Lower leg skin (tissue), 3 donors: ENCODE measurements around the gene FOXO3B.
"Not testable (repeated sequence)": the region's sequence is repeated elsewhere in the genome, so short reads cannot be mapped to it uniquely, and the experiment has no call there.

ENCODE experiments used
- POLR2A ChIP-seq, 2 donors: fragments of 450-650 bp; IDR thresholded peaks; one replicate each; pipeline ENCODE4 v1.6.1; 2016 to 2017; ENCODE audit warnings: antibody characterized with exemption in 2 of 2, mild to moderate bottlenecking in 1 of 2, moderate library complexity in 1 of 2
- TF ChIP-seq, protein P1 (sequence below), 3 donors: fragments of 450-650 bp; IDR thresholded peaks; one replicate each; pipeline ENCODE4 v1.5.1; 2016; ENCODE audit warnings: antibody characterized with exemption in 3 of 3, mild to moderate bottlenecking in 3 of 3, moderate library complexity in 2 of 3

GRCh38 chr17:18650094-18650493, 32.0 kb downstream of the FOXO3B start:
- TF ChIP-seq, protein P1, sequence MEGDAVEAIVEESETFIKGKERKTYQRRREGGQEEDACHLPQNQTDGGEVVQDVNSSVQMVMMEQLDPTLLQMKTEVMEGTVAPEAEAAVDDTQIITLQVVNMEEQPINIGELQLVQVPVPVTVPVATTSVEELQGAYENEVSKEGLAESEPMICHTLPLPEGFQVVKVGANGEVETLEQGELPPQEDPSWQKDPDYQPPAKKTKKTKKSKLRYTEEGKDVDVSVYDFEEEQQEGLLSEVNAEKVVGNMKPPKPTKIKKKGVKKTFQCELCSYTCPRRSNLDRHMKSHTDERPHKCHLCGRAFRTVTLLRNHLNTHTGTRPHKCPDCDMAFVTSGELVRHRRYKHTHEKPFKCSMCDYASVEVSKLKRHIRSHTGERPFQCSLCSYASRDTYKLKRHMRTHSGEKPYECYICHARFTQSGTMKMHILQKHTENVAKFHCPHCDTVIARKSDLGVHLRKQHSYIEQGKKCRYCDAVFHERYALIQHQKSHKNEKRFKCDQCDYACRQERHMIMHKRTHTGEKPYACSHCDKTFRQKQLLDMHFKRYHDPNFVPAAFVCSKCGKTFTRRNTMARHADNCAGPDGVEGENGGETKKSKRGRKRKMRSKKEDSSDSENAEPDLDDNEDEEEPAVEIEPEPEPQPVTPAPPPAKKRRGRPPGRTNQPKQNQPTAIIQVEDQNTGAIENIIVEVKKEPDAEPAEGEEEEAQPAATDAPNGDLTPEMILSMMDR (IDR thresholded peaks at IDR 0.05), result not testable (repeated sequence)
- TF ChIP-seq POLR2A (IDR thresholded peaks at IDR 0.05), result not testable (repeated sequence)
